Body of pancreas (tissue), 4 donors: ENCODE measurements around the gene PTPRA. TPM values are rescaled to one million over a fixed set of nuclear protein-coding genes. Genes with fewer than 3 reads are reported as not detected.

Experiments used
- ATAC-seq: fragments of 150-250 bp; one replicate; pipeline ENCODE4 v1.9.1; 2016
- DNase-seq, 4 donors: peaks; one replicate each; pipeline ENCODE4 v3.0.0-alpha.2; 2019
- H3K27ac ChIP-seq, 4 donors: fragments of 200-600 bp; sonication (generic); 1 replicate in 3 of 4; 2 replicates in 1 of 4; pipeline versions ENCODE4 v1.5.1 to v1.6.1; 2016 to 2019; ENCODE audit warnings: mild to moderate bottlenecking in 1 of 4, mixed read lengths in 1 of 4, moderate library complexity in 1 of 4
- H3K27me3 ChIP-seq, 2 donors: fragments of 200-600 bp; sonication (generic); one replicate each; pipeline ENCODE4 v1.6.0; 2016; ENCODE audit warnings: mild to moderate bottlenecking in 1 of 2
- H3K36me3 ChIP-seq, 2 donors: fragments of 200-600 bp; sonication (generic); replicated peaks in 1 of 2; 2 replicates each; pipeline ENCODE4 v1.5.1; 2016; ENCODE audit warnings: low read depth in 2 of 2; ENCODE audit not compliant: insufficient read depth in 1 of 2
- H3K4me1 ChIP-seq: fragments of 200-600 bp; sonication (generic); one replicate; pipeline ENCODE4 v1.6.0; 2016
- H3K4me3 ChIP-seq, 2 donors: fragments of 200-600 bp; sonication (generic); 1 replicate in 1 of 2; 2 replicates in 1 of 2; pipeline ENCODE4 v1.5.1; 2016 to 2019
- H3K9me3 ChIP-seq, 3 donors: fragments of 200-600 bp; sonication (generic); 1 replicate in 2 of 3; 2 replicates in 1 of 3; pipeline ENCODE4 v1.5.1; 2016
- CTCF ChIP-seq, 7 experiments: fragments of 450-650 bp in 4 of 7; fragments of 200-600 bp in 3 of 7; sonication (generic) in 3 of 7; IDR thresholded peaks; one replicate each; pipeline ENCODE4 v1.5.1; 2016 to 2019; ENCODE audit warnings: antibody characterized with exemption in 7 of 7
- POLR2A ChIP-seq, 3 donors: fragments of 450-650 bp; IDR thresholded peaks; one replicate each; pipeline ENCODE4 v1.6.1; 2016; ENCODE audit warnings: antibody characterized with exemption in 3 of 3, mild to moderate bottlenecking in 2 of 3
- WGBS, 2 donors: methylation state at CpG; one replicate each; pipeline ENCODE4 v1.1.5; 2017; 5-methylcytosine and 5-hydroxymethylcytosine counted together
- intact Hi-C: fragments of 100-400 bp; cut with DNase I; formaldehyde crosslinking; loops from one replicate; pipeline ENCODE4 v1.15.1; 2023
- total RNA-seq, 2 donors: library from RNA; depleted of rRNA; stranded (reverse); fragments of >200 nt; gene quantifications; one replicate each; pipeline ENCODE4 v1.1.0, GENCODE V29; 2016

Gene PTPRA
- total RNA-seq, 2 donors from 2014 or later, result 22.3 to 24.1 TPM

- Histone ChIP-seq H3K4me3 (peak within 1 kb of the TSS; percentile 92 to 97), H3K27ac (peak within 1 kb of the TSS; percentile 45 to 93 (median 87)), H3K9me3 (no peaks in the 10 kb centered on the region), H3K27me3 (no peaks in the 10 kb centered on the region), H3K36me3 (no peaks in the 10 kb centered on the region), H3K4me1 (peaks cover 21% of the 10 kb centered on the region)
- 0 to 4% methylated on average over 7 to 92 of the region's 98 CpGs for WGBS, 2 donors
- intact Hi-C loops, result no loop called here
- peak; percentile 86 to 87 (median 87) for DNase-seq
- peak; percentile 33 to 76 (median 72) for TF ChIP-seq POLR2A (IDR thresholded peaks at IDR 0.05)
- no peak for TF ChIP-seq CTCF (IDR thresholded peaks at IDR 0.05)
- peak; percentile 96 for ATAC-seq
Measured at GRCh38 chr20:2840138-2840966, 32.9 kb upstream of the PTPRA start, which contains the start of the genes PCED1A and VPS16. Gene PCED1A, minus strand, starts transcription at chr20:2840655. Its CDS starts 743 bp downstream, at chr20:2839912. Gene VPS16, plus strand, starts transcription at chr20:2840745. Its CDS starts 30 bp downstream, at chr20:2840775.

- no peaks in the 10 kb centered on the region for H3K9me3 ChIP-seq
- WGBS, 2 donors, result 5 to 17% methylated on average over 11 to 29 of the region's 33 CpGs
- DNase-seq (peak; percentile 45 to 50 (median 50)), ATAC-seq (peak; percentile 30)
- peak overlapping the region; percentile 45 to 93 (median 87) for H3K27ac ChIP-seq
- no peaks in the 10 kb centered on the region for H3K27me3 ChIP-seq
- peaks cover 21% of the 10 kb centered on the region for H3K4me1 ChIP-seq
- TF ChIP-seq POLR2A (IDR thresholded peaks at IDR 0.05) (no peak), CTCF (IDR thresholded peaks at IDR 0.05) (no peak)
- peak overlapping the region; percentile 92 to 97 for H3K4me3 ChIP-seq
- intact Hi-C loops, result no loop called here
- H3K36me3 ChIP-seq, result no peaks in the 10 kb centered on the region
Measured at GRCh38 chr20:2840967-2841531, 32.2 kb upstream of the PTPRA start.

- intact Hi-C loops, result no loop called here
- no peak for TF ChIP-seq POLR2A (IDR thresholded peaks at IDR 0.05)
- TF ChIP-seq CTCF (IDR thresholded peaks at IDR 0.05), result no peak
- H3K4me3 ChIP-seq, result no peak overlapping the region
- H3K36me3 ChIP-seq, result no peaks in the 10 kb centered on the region
- no peaks in the 10 kb centered on the region for H3K27me3 ChIP-seq
- peaks cover 7% of the 10 kb centered on the region for H3K4me1 ChIP-seq
- DNase-seq (no peak), ATAC-seq (no peak)
- WGBS, 2 donors, result 85% methylated on average over 2 of the region's 2 CpGs
- H3K9me3 ChIP-seq, result no peaks in the 10 kb centered on the region
- H3K27ac ChIP-seq, result no peak overlapping the region
Measured at GRCh38 chr20:2845607-2846006, 27.7 kb upstream of the PTPRA start.

GRCh38 chr20:2846698-2847097, 26.6 kb upstream of the PTPRA start:
- no peaks in the 10 kb centered on the region for H3K36me3 ChIP-seq
- H3K27me3 ChIP-seq, result no peaks in the 10 kb centered on the region
- TF ChIP-seq POLR2A (IDR thresholded peaks at IDR 0.05) (no peak), CTCF (IDR thresholded peaks at IDR 0.05) (no peak)
- intact Hi-C loops, result no loop called here
- DNase-seq, result no peak
- H3K27ac ChIP-seq, result no peak overlapping the region
- 84 to 90% methylated on average over 5 of the region's 5 CpGs for WGBS, 2 donors
- H3K9me3 ChIP-seq, result no peaks in the 10 kb centered on the region
- H3K4me1 ChIP-seq, result peaks cover 3% of the 10 kb centered on the region
- H3K4me3 ChIP-seq, result no peak overlapping the region
- ATAC-seq, result no peak
